K562 (cell line): ENCODE results near the gene ZNF322. TPM values are rescaled to one million over a fixed set of nuclear protein-coding genes. Genes with fewer than 3 reads are reported as not detected.
"Not testable (repeated sequence)": the region's sequence is repeated elsewhere in the genome, so short reads cannot be mapped to it uniquely, and the experiment has no call there.

Source experiments
- ATAC-seq: fragments of 200-7000 bp; cut with Tn5 transposase; 3 replicates; pipeline ENCODE4 v1.9.1; 2020; ENCODE audit warnings: moderate library complexity
- BruUV-seq: library from RNA; stranded (reverse); fragments of 400-500 nt; replicated peaks from 2 replicates; lab custom pipeline; 2021; lab: Mats Ljungman, UMichigan
- CTCF ChIA-PET: fragments of 300-600 bp; formaldehyde crosslinking; extraction: SDS; loops from one replicate; lab custom pipeline; 2021; ENCODE audit warnings: low intra/inter-chr PET ratio; lab: Yijun Ruan, JAX
- POLR2A ChIA-PET: fragments of 300-600, 350-650 bp; sonication (Branson Sonifier 250); formaldehyde crosslinking; extraction: SDS; loops from one replicate; lab custom pipeline; 2021; ENCODE audit warnings: antibody characterized with exemption, inconsistent platforms; lab: Yijun Ruan, JAX
- DNase-seq, 4 experiments: peaks; one replicate each; pipeline versions ENCODE4 v3.0.0 to v3.0.0-alpha.2; 2011 to 2018; ENCODE audit warnings: low spot score in 3 of 4, mixed read lengths in 3 of 4; ENCODE audit errors: extremely low read depth in 1 of 4
- FAIRE-seq: peaks from 2 replicates; lab custom pipeline; 2011; peaks lifted over from hg19 to GRCh38; lab: Jason Lieb, UNC
- H2AFZ ChIP-seq: 2 replicates; pipeline ENCODE4 v1.6.0; 2011; ENCODE audit warnings: low read depth, low read length, control low read depth, inconsistent platforms
- H3K27ac ChIP-seq: fragments of 200-600 bp; 3 replicates; pipeline ENCODE4 v1.8.0; 2011; ENCODE audit warnings: low read depth, mild to moderate bottlenecking, control low read depth, inconsistent platforms, low read length, moderate library complexity, mixed read lengths; ENCODE audit errors: extremely low read depth
- H3K27me3 ChIP-seq, 2 experiments: fragments of 300-600 bp in 1 of 2; 2 replicates in 1 of 2; 3 replicates in 1 of 2; pipeline versions ENCODE4 v1.6.0 to v1.8.0; 2011; ENCODE audit warnings: inconsistent platforms in 2 of 2, low read length in 2 of 2, mild to moderate bottlenecking in 1 of 2, mixed read lengths in 1 of 2, moderate library complexity in 1 of 2; ENCODE audit not compliant: control insufficient read depth in 2 of 2, insufficient read depth in 2 of 2
- H3K36me3 ChIP-seq: fragments of 300-600 bp; 3 replicates; pipeline ENCODE4 v1.8.0; 2011; ENCODE audit warnings: mild to moderate bottlenecking, low read length, inconsistent platforms; ENCODE audit not compliant: control insufficient read depth, insufficient read depth
- H3K4me1 ChIP-seq, 2 experiments: fragments of 200-600 bp in 1 of 2; replicated peaks in 1 of 2; 2 replicates in 1 of 2; 3 replicates in 1 of 2; pipeline versions ENCODE4 v1.5.1 to v1.8.0; 2011; ENCODE audit warnings: inconsistent platforms in 2 of 2, low read length in 2 of 2, mild to moderate bottlenecking in 1 of 2, mixed read lengths in 1 of 2, moderate library complexity in 1 of 2; ENCODE audit not compliant: control insufficient read depth in 2 of 2, insufficient read depth in 2 of 2
- H3K4me2 ChIP-seq: 2 replicates; pipeline ENCODE4 v1.6.1; 2011; ENCODE audit warnings: low read length, control low read depth, inconsistent platforms, mixed read lengths; ENCODE audit not compliant: insufficient read depth
- H3K4me3 ChIP-seq: fragments of 200-600 bp; sonication (generic), shearing (Covaris generic); 2 replicates; pipeline ENCODE4 v1.5.1; 2016; ENCODE audit warnings: control low read depth, inconsistent platforms
- H3K79me2 ChIP-seq: fragments of 200-600 bp; 3 replicates; pipeline ENCODE4 v1.8.0; 2011; ENCODE audit warnings: low read length, inconsistent platforms; ENCODE audit not compliant: control insufficient read depth, insufficient read depth
- H3K9ac ChIP-seq, 2 experiments: 2 replicates each; pipeline versions ENCODE4 v1.6.0 to v1.6.1; 2011; ENCODE audit warnings: low read depth in 2 of 2, low read length in 2 of 2, control low read depth in 1 of 2, inconsistent platforms in 1 of 2, mild to moderate bottlenecking in 1 of 2, mixed read lengths in 1 of 2; ENCODE audit not compliant: insufficient read depth in 1 of 2
- H3K9me1 ChIP-seq: one replicate; pipeline ENCODE4 v1.6.0; 2011; ENCODE audit warnings: inconsistent platforms, mild to moderate bottlenecking, low read length, moderate library complexity; ENCODE audit not compliant: control insufficient read depth, insufficient read depth
- H3K9me3 ChIP-seq: replicated peaks from 2 replicates; pipeline ENCODE4 v1.5.1; 2011; ENCODE audit warnings: low read depth, low read length, inconsistent platforms; ENCODE audit not compliant: control insufficient read depth, insufficient read depth
- H4K20me1 ChIP-seq: replicated peaks from 2 replicates; pipeline ENCODE4 v1.6.1; 2011; ENCODE audit warnings: low read length, inconsistent platforms, mixed read lengths; ENCODE audit not compliant: control insufficient read depth, insufficient read depth
- WGBS: fragments of 100-300 bp; shearing (Covaris generic); methylation state at CpG from one replicate; pipeline ENCODE4 v1.1.6; 2016; ENCODE audit warnings: low coverage, mixed read lengths; ENCODE audit not compliant: insufficient coverage; ENCODE audit errors: missing lambda C conversion rate; 5-methylcytosine and 5-hydroxymethylcytosine counted together
- in situ Hi-C: fragments of 300-500 bp; cut with MboI; formaldehyde crosslinking; loops from 4 replicates; pipeline ENCODE4 v1.15.0; 2018; ENCODE audit warnings: inconsistent platforms, mixed read lengths
- intact Hi-C: fragments of 100-400 bp; cut with micrococcal nuclease; formaldehyde crosslinking; loops from 2 replicates; pipeline ENCODE4 v1.14.2; 2022
- polyA plus RNA-seq, 8 experiments: library from polyadenylated mRNA; depleted of rRNA in 4 of 8; stranded (reverse) in 5 of 8; unstranded in 3 of 8; fragments of >200 nt; fragmentation: Nextera tagmentation in 2 of 8; fragmentation: Illumina TruSeq in 1 of 8; extraction: Ambion mirVana in 2 of 8; extraction: Trizol in 1 of 8; gene quantifications; 2 replicates each; pipeline versions ENCODE4 v1.2.1 to v1.2.3, GENCODE V29; 2011 to 2014; ENCODE audit warnings: inconsistent platforms in 1 of 8, missing spikeins in 1 of 8
- total RNA-seq, 7 experiments: library from RNA; depleted of rRNA in 6 of 7; stranded (reverse); fragments of >200 nt in 6 of 7; fragmentation: Illumina TruSeq in 2 of 7; extraction: Trizol in 2 of 7; gene quantifications; 2 replicates each; pipeline versions ENCODE4 v1.2.1 to v1.2.3, GENCODE V29; 2011 to 2021; ENCODE audit warnings: low replicate concordance in 1 of 7

Gene ZNF322
- total and polyA plus RNA-seq, 9 of the 15 experiments (the other 6 are each of a cell fraction or from before 2014, with no cell fraction given) = 4.7 to 31.2 (median 18.7) TPM

GRCh38 chr6:26682435-26683042 lies 23.0 kb upstream of the ZNF322 start:
- H3K27me3 ChIP-seq, H3K27ac ChIP-seq, POLR2A ChIA-PET, H3K9ac ChIP-seq, FAIRE-seq, H4K20me1 ChIP-seq, intact Hi-C loops, DNase-seq, H3K4me2 ChIP-seq, H2AFZ ChIP-seq, H3K9me1 ChIP-seq, H3K9me3 ChIP-seq, CTCF ChIA-PET, H3K4me1 ChIP-seq, H3K79me2 ChIP-seq, ATAC-seq, BruUV-seq, H3K4me3 ChIP-seq, H3K36me3 ChIP-seq, in situ Hi-C loops: not testable (repeated sequence)
- no CpG with 5 or more reads among the region's 5 CpGs for WGBS

GRCh38 chr6:26673287-26673686 lies 13.7 kb upstream of the ZNF322 start:
- H3K27me3 ChIP-seq, H3K4me2 ChIP-seq, H3K36me3 ChIP-seq, H2AFZ ChIP-seq, CTCF ChIA-PET, POLR2A ChIA-PET, H3K27ac ChIP-seq, H3K4me3 ChIP-seq, H3K9me3 ChIP-seq, H3K9ac ChIP-seq, H3K4me1 ChIP-seq, DNase-seq, H3K9me1 ChIP-seq, H3K79me2 ChIP-seq, H4K20me1 ChIP-seq, ATAC-seq, intact Hi-C loops, FAIRE-seq, BruUV-seq: not testable (repeated sequence)
- in situ Hi-C loops = loop anchor here (5.0 kb wide), 1 partner anchor 159 kb away; no protein-coding TSS in a partner anchor
- WGBS = no CpG with 5 or more reads among the region's 5 CpGs
